Activated T-cell treated with anti-CD3 and anti-CD28 coated beads for 48 hours (primary cell): ENCODE measurements around the gene MAGI3.
"Not testable (repeated sequence)": the region's sequence is repeated elsewhere in the genome, so short reads cannot be mapped to it uniquely, and the experiment has no call there.

Source experiments
- DNase-seq: peaks from one replicate; pipeline ENCODE4 v3.0.0-alpha.2; 2020; ENCODE audit warnings: low read depth

Gene MAGI3

GRCh38 chr1:113581323-113581722 lies 191.0 kb downstream of the MAGI3 start:
- no peak for DNase-seq

- no peak for DNase-seq
Measured at GRCh38 chr1:113582084-113582483, 191.8 kb downstream of the MAGI3 start.

- no peak for DNase-seq
Measured at GRCh38 chr1:113587475-113587874, 197.2 kb downstream of the MAGI3 start.

GRCh38 chr1:113592230-113592629 lies 201.9 kb downstream of the MAGI3 start:
- DNase-seq, result no peak

GRCh38 chr1:113593550-113594297 lies 203.4 kb downstream of the MAGI3 start:
- no peak for DNase-seq

- not testable (repeated sequence) for DNase-seq
Measured at GRCh38 chr1:113604466-113604865, 214.2 kb downstream of the MAGI3 start.

GRCh38 chr1:113605146-113605545 lies 214.8 kb downstream of the MAGI3 start:
- DNase-seq, result no peak

GRCh38 chr1:113608399-113608798 lies 218.1 kb downstream of the MAGI3 start:
- no peak for DNase-seq

- no peak for DNase-seq
Measured at GRCh38 chr1:113610372-113610771, 220.1 kb downstream of the MAGI3 start.

- no peak for DNase-seq
Measured at GRCh38 chr1:113615425-113615824, 225.1 kb downstream of the MAGI3 start.

GRCh38 chr1:113616156-113616555 lies 225.8 kb downstream of the MAGI3 start:
- no peak for DNase-seq

GRCh38 chr1:113617438-113618141 lies 227.3 kb downstream of the MAGI3 start:
- DNase-seq, result no peak

- no peak for DNase-seq
Measured at GRCh38 chr1:113628997-113629396, 238.7 kb downstream of the MAGI3 start.

- no peak for DNase-seq
Measured at GRCh38 chr1:113630340-113631327, 240.3 kb downstream of the MAGI3 start.

GRCh38 chr1:113641396-113641795 lies 251.1 kb downstream of the MAGI3 start:
- no peak for DNase-seq

GRCh38 chr1:113647164-113647563 lies 256.8 kb downstream of the MAGI3 start:
- no peak for DNase-seq

GRCh38 chr1:113648478-113648877 lies 258.2 kb downstream of the MAGI3 start:
- no peak for DNase-seq

GRCh38 chr1:113652771-113653170 lies 262.5 kb downstream of the MAGI3 start:
- no peak for DNase-seq

- DNase-seq, result no peak
Measured at GRCh38 chr1:113653741-113654140, 263.4 kb downstream of the MAGI3 start.

GRCh38 chr1:113654883-113655282 lies 264.6 kb downstream of the MAGI3 start:
- DNase-seq, result no peak

- no peak for DNase-seq
Measured at GRCh38 chr1:113657126-113657525, 266.8 kb downstream of the MAGI3 start.

GRCh38 chr1:113657556-113658063 lies 267.3 kb downstream of the MAGI3 start:
- no peak for DNase-seq
